CD4-positive, alpha-beta memory T cell (primary cell): ENCODE results near the gene OR51G1. TPM values are rescaled to one million over a fixed set of nuclear protein-coding genes. Genes with fewer than 3 reads are reported as not detected.

Experiments used
- CTCF ChIA-PET: fragments of 350-600 bp; sonication (Branson Sonifier 250); formaldehyde crosslinking; loops from one replicate; lab custom pipeline; 2021; ENCODE audit warnings: inconsistent platforms; ENCODE audit not compliant: partially characterized antibody; lab: Charles Lee
- POLR2A ChIA-PET: fragments of 350-600 bp; sonication (Branson Sonifier 250); formaldehyde crosslinking; loops from one replicate; lab custom pipeline; 2021; ENCODE audit not compliant: partially characterized antibody; lab: Charles Lee
- DNase-seq, 5 donors: peaks; one replicate each; pipeline versions ENCODE4 v3.0.0 to v3.0.0-alpha.2; 2020 to 2022; ENCODE audit warnings: mixed read lengths in 1 of 5
- H3K27ac ChIP-seq: one replicate; pipeline ENCODE4 v1.7.0; 2013; ENCODE audit warnings: low read depth, low read length
- H3K27me3 ChIP-seq: 2 replicates; pipeline ENCODE4 v1.7.0; 2013; ENCODE audit warnings: mild to moderate bottlenecking, low read length, moderate library complexity; ENCODE audit not compliant: insufficient read depth
- H3K36me3 ChIP-seq: 2 replicates; pipeline ENCODE4 v1.7.0; 2013; ENCODE audit warnings: mild to moderate bottlenecking, low read length, moderate library complexity; ENCODE audit not compliant: insufficient read depth
- H3K4me1 ChIP-seq: 2 replicates; pipeline ENCODE4 v1.7.0; 2013; ENCODE audit warnings: mild to moderate bottlenecking, low read length, moderate library complexity; ENCODE audit not compliant: insufficient read depth
- H3K4me3 ChIP-seq, 2 donors: one replicate each; pipeline ENCODE4 v1.7.0; 2013; ENCODE audit warnings: low read length in 2 of 2, mild to moderate bottlenecking in 1 of 2
- H3K9me3 ChIP-seq, 2 donors: one replicate each; pipeline ENCODE4 v1.7.0; 2013; ENCODE audit warnings: low read length in 2 of 2, control low read depth in 1 of 2; ENCODE audit not compliant: control insufficient read depth in 1 of 2
- H3K27ac Mint-ChIP-seq, 7 donors: one replicate each; pipeline ENCODE4 v1.8.0; 2020 to 2021; ENCODE audit warnings: mixed read lengths in 7 of 7, mild to moderate bottlenecking in 6 of 7, inconsistent platforms in 3 of 7, moderate library complexity in 3 of 7
- H3K27me3 Mint-ChIP-seq, 2 donors: one replicate each; pipeline ENCODE4 v1.8.0; 2020 to 2021; ENCODE audit warnings: mixed read lengths in 2 of 2
- H3K36me3 Mint-ChIP-seq, 2 donors: one replicate each; pipeline ENCODE4 v1.8.0; 2020 to 2021; ENCODE audit warnings: mixed read lengths in 2 of 2, inconsistent platforms in 1 of 2, mild to moderate bottlenecking in 1 of 2
- H3K4me1 Mint-ChIP-seq, 4 donors: one replicate each; pipeline ENCODE4 v1.8.0; 2020 to 2021; ENCODE audit warnings: mixed read lengths in 4 of 4, mild to moderate bottlenecking in 1 of 4
- H3K4me3 Mint-ChIP-seq, 8 donors: one replicate each; pipeline ENCODE4 v1.8.0; 2020 to 2021; ENCODE audit warnings: mixed read lengths in 8 of 8, mild to moderate bottlenecking in 7 of 8, moderate library complexity in 6 of 8, inconsistent platforms in 3 of 8
- H3K9me3 Mint-ChIP-seq, 8 donors: one replicate each; pipeline ENCODE4 v1.8.0; 2020 to 2021; ENCODE audit warnings: mixed read lengths in 8 of 8, mild to moderate bottlenecking in 5 of 8, inconsistent platforms in 3 of 8, moderate library complexity in 1 of 8
- intact Hi-C: fragments of 100-400 bp; cut with micrococcal nuclease; formaldehyde crosslinking; loops from one replicate; pipeline ENCODE4 v1.15.1; 2023
- polyA plus RNA-seq, 2 donors: library from polyadenylated mRNA; unstranded; fragments of 300-500 nt; fragmentation: Illumina TruSeq; gene quantifications; one replicate each; pipeline ENCODE4 v1.2.3, GENCODE V29; 2021
- total RNA-seq, 2 experiments: library from RNA; stranded (reverse); gene quantifications; one replicate each; pipeline ENCODE4 v1.2.3, GENCODE V29; 2021

Gene OR51G1
- total and polyA plus RNA-seq, 4 experiments from 2014 or later: not detected

GRCh38 chr11:4932751-4933150, 8.6 kb upstream of the OR51G1 start:
- no peak overlapping the region for H3K4me3 Mint-ChIP-seq
- Histone ChIP-seq H3K4me1 (no peaks in the 10 kb centered on the region), H3K4me3 (no peak overlapping the region), H3K27me3 (no peaks in the 10 kb centered on the region), H3K27ac (no peak overlapping the region), H3K36me3 (no peaks in the 10 kb centered on the region), H3K9me3 (no peaks in the 10 kb centered on the region)
- peaks cover 0 to 6% (median 0%) of the 10 kb centered on the region in 8 donors for H3K9me3 Mint-ChIP-seq
- peaks cover 2% of the 10 kb centered on the region in 2 donors for H3K27me3 Mint-ChIP-seq
- intact Hi-C loops: no loop called here
- CTCF ChIA-PET: no interaction called here
- DNase-seq: no peak
- no peaks in the 10 kb centered on the region for H3K4me1 Mint-ChIP-seq
- POLR2A ChIA-PET: no interaction called here
- no peaks in the 10 kb centered on the region for H3K36me3 Mint-ChIP-seq
- no peak overlapping the region for H3K27ac Mint-ChIP-seq

GRCh38 chr11:4926608-4927007, 2.5 kb upstream of the OR51G1 start:
- ChIA-PET POLR2A (interaction anchor here (0.6 kb wide), 1 partner anchor 36 kb away, joined by 4 read pairs; no protein-coding TSS in a partner anchor), CTCF (no interaction called here)
- Mint-ChIP-seq H3K9me3 (peaks cover 0 to 4% (median 0%) of the 10 kb centered on the region in 8 donors), H3K27ac (no peak overlapping the region), H3K36me3 (no peaks in the 10 kb centered on the region), H3K4me3 (no peak overlapping the region), H3K4me1 (no peaks in the 10 kb centered on the region), H3K27me3 (peaks cover 0 to 5% of the 10 kb centered on the region in 2 donors)
- H3K4me3 ChIP-seq: no peak overlapping the region
- no peaks in the 10 kb centered on the region for H3K27me3 ChIP-seq
- intact Hi-C loops: no loop called here
- H3K27ac ChIP-seq: no peak overlapping the region
- DNase-seq: no peak
- H3K9me3 ChIP-seq: no peaks in the 10 kb centered on the region
- no peaks in the 10 kb centered on the region for H3K36me3 ChIP-seq
- no peaks in the 10 kb centered on the region for H3K4me1 ChIP-seq

DNA sequence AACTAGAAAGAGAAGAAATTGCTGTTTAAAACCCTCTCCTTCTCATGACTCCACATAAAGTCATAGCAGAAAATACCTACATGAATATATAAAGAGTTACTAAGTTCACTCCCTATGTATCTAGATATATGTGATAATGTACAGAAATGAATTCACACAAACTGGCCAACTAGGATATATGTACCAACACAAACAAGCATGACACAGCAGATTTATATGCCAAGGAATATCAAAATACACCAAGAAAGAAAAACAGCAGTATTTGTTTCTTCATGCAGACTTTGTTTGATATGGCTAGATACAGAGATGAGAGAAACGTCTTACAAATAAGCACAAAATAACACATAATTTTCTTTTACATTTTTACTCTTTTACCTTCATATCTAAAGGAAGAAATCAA, 1.8 kb downstream of the OR51G1 start:
- Histone ChIP-seq H3K4me1 (no peaks in the 10 kb centered on the region), H3K27me3 (no peaks in the 10 kb centered on the region), H3K27ac (no peak overlapping the region), H3K9me3 (no peaks in the 10 kb centered on the region), H3K4me3 (no peak overlapping the region), H3K36me3 (no peaks in the 10 kb centered on the region)
- H3K9me3 Mint-ChIP-seq: peaks cover 0 to 2% (median 0%) of the 10 kb centered on the region in 8 donors
- intact Hi-C loops: no loop called here
- H3K36me3 Mint-ChIP-seq: no peaks in the 10 kb centered on the region
- H3K27ac Mint-ChIP-seq: no peak overlapping the region
- H3K27me3 Mint-ChIP-seq: peaks cover 0 to 3% of the 10 kb centered on the region in 2 donors
- ChIA-PET CTCF (no interaction called here), POLR2A (no interaction called here)
- no peak for DNase-seq
- H3K4me1 Mint-ChIP-seq: no peaks in the 10 kb centered on the region
- H3K4me3 Mint-ChIP-seq: no peak overlapping the region

GRCh38 chr11:4921796-4922195, 2.3 kb downstream of the OR51G1 start:
- ChIA-PET POLR2A (no interaction called here), CTCF (no interaction called here)
- DNase-seq: no peak
- Mint-ChIP-seq H3K4me1 (no peaks in the 10 kb centered on the region), H3K9me3 (peaks cover 0 to 2% (median 0%) of the 10 kb centered on the region in 8 donors), H3K27me3 (peaks cover 0 to 3% of the 10 kb centered on the region in 2 donors), H3K27ac (no peak overlapping the region), H3K4me3 (no peak overlapping the region), H3K36me3 (no peaks in the 10 kb centered on the region)
- no peaks in the 10 kb centered on the region for H3K27me3 ChIP-seq
- H3K9me3 ChIP-seq: no peaks in the 10 kb centered on the region
- H3K27ac ChIP-seq: no peak overlapping the region
- H3K4me3 ChIP-seq: no peak overlapping the region
- H3K36me3 ChIP-seq: no peaks in the 10 kb centered on the region
- intact Hi-C loops: no loop called here
- H3K4me1 ChIP-seq: no peaks in the 10 kb centered on the region

- H3K9me3 ChIP-seq: no peaks in the 10 kb centered on the region
- H3K36me3 Mint-ChIP-seq: no peaks in the 10 kb centered on the region
- no peak within 1 kb of the TSS for H3K27ac Mint-ChIP-seq
- H3K4me1 ChIP-seq: no peaks in the 10 kb centered on the region
- H3K27me3 ChIP-seq: no peaks in the 10 kb centered on the region
- H3K4me3 ChIP-seq: no peak within 1 kb of the TSS
- POLR2A ChIA-PET: no interaction called here
- H3K27me3 Mint-ChIP-seq: peaks cover 0 to 3% of the 10 kb centered on the region in 2 donors
- CTCF ChIA-PET: no interaction called here
- intact Hi-C loops: no loop called here
- no peak within 1 kb of the TSS for H3K27ac ChIP-seq
- peaks cover 0 to 2% (median 0%) of the 10 kb centered on the region in 8 donors for H3K9me3 Mint-ChIP-seq
- H3K4me1 Mint-ChIP-seq: no peaks in the 10 kb centered on the region
- DNase-seq: no peak
- H3K36me3 ChIP-seq: no peaks in the 10 kb centered on the region
- H3K4me3 Mint-ChIP-seq: no peak within 1 kb of the TSS
These were observed 4.9 kb downstream of the OR51G1 start, which contains the start of gene OR51G2 for GRCh38 chr11:4919250-4919649. OR51G2 (minus strand) TSS chr11:4919350; CDS start chr11:4915663, 3,687 bp downstream.

GRCh38 chr11:4916581-4916980, 7.6 kb downstream of the OR51G1 start:
- H3K4me3 Mint-ChIP-seq: no peak overlapping the region
- CTCF ChIA-PET: no interaction called here
- H3K27me3 ChIP-seq: no peaks in the 10 kb centered on the region

DNA sequence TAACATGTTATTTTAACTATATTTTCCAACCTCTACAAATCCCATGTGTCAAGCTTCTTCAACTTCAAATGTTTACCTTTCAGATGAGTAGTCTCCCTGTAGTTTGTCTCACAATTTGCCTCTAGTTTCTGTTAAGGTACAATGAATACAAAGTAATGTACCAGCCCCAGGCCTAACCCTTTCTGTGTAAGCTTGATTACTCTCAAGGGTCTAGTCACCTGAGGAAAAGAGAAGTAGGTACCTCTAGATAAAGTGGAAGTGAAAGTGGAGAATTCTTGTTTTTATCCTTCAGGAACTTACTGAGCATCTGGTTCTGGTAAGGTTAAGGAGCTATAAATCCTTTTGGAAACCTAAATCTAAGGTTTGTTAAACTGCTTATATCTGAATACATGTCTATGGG, 20.7 kb downstream of the OR51G1 start, which contains the start of gene OR51A7:
Gene OR51A7 (plus strand): TSS at position 300 of the 400 bp plus-strand sequence. CDS start 3,587 bp downstream, outside the sequence.
- POLR2A ChIA-PET: no interaction called here
- H3K9me3 Mint-ChIP-seq: peaks cover 0 to 3% (median 0%) of the 10 kb centered on the region in 8 donors

More at GRCh38 chr11:4916581-4916980, 7.6 kb downstream of the OR51G1 start:
- H3K4me3 ChIP-seq: no peak overlapping the region
- no peak overlapping the region for H3K27ac ChIP-seq
- intact Hi-C loops: no loop called here
- H3K9me3 ChIP-seq: no peaks in the 10 kb centered on the region
- Mint-ChIP-seq H3K4me1 (no peaks in the 10 kb centered on the region), H3K27me3 (peaks cover 0 to 2% of the 10 kb centered on the region in 2 donors), H3K27ac (no peak overlapping the region), H3K36me3 (no peaks in the 10 kb centered on the region), H3K9me3 (peaks cover 0 to 2% (median 0%) of the 10 kb centered on the region in 8 donors)
- no peaks in the 10 kb centered on the region for H3K36me3 ChIP-seq
- DNase-seq: no peak
- POLR2A ChIA-PET: no interaction called here
- no peaks in the 10 kb centered on the region for H3K4me1 ChIP-seq

More for the DNA sequence above, 20.7 kb downstream of the OR51G1 start, which contains the start of gene OR51A7:
- CTCF ChIA-PET: no interaction called here
- H3K4me1 Mint-ChIP-seq: no peaks in the 10 kb centered on the region
- no peaks in the 10 kb centered on the region for H3K9me3 ChIP-seq
- peaks cover 0 to 1% of the 10 kb centered on the region in 2 donors for H3K27me3 Mint-ChIP-seq
- no peak within 1 kb of the TSS for H3K27ac ChIP-seq
- no peaks in the 10 kb centered on the region for H3K36me3 ChIP-seq
- intact Hi-C loops: no loop called here
- no peak within 1 kb of the TSS for H3K4me3 ChIP-seq
- no peaks in the 10 kb centered on the region for H3K4me1 ChIP-seq
- DNase-seq: no peak
- H3K4me3 Mint-ChIP-seq: no peak within 1 kb of the TSS
- no peaks in the 10 kb centered on the region for H3K27me3 ChIP-seq
- H3K36me3 Mint-ChIP-seq: no peaks in the 10 kb centered on the region
- no peak within 1 kb of the TSS for H3K27ac Mint-ChIP-seq
